GM19035 (cell line): ENCODE measurements around the gene CFAP100.

Experiments
- ATAC-seq: cut with Tn5 transposase; IDR thresholded peaks from one replicate; pipeline ENCODE4 v1.9.1; 2021; ENCODE audit not compliant: unreplicated experiment

The CFAP100 gene

DNA sequence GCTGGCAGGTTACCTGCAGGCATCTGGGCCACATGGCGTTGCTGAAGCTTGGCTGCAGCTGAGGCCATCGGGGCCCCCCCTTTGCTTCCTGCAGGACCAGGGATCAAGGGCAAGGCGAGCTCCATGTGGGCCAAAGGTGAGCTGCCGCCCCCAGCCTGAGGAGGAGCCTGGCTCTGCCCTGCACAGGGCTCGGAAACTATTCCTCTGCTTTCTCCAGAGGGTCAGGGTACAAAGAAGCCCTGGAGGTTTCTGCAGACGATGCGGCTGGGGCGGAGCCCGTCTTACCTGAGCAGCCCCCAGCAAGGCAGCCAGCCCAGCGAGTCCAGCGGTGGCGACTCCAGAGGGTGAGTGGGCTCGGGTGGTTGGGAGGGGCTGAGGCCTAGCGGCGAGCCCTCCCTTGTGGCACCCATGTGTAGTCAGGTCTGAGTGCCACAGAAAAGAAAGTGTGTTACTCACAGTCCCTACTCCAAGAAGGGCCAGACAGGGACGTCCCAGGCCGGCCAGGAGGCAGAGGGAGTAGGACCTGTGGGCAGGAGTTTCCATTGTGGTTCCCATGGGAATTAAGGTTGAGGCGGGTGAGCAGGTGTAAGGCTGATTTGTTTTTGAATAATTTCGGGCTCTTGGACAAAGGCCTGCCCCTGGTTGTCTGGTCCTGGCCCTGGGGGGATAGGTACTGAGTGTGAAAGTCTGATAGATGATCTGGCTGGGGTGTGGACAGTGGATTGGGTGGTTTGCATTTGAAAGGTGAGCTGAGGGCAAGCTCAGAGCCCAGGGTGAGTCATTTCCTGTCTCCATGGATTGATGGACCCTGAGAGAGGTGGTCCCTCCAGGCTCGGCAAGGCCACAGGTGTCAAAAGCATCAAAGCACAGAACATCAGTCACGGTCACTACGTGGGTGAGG, 25.4 kb downstream of the CFAP100 start:
- ATAC-seq = no peak

DNA sequence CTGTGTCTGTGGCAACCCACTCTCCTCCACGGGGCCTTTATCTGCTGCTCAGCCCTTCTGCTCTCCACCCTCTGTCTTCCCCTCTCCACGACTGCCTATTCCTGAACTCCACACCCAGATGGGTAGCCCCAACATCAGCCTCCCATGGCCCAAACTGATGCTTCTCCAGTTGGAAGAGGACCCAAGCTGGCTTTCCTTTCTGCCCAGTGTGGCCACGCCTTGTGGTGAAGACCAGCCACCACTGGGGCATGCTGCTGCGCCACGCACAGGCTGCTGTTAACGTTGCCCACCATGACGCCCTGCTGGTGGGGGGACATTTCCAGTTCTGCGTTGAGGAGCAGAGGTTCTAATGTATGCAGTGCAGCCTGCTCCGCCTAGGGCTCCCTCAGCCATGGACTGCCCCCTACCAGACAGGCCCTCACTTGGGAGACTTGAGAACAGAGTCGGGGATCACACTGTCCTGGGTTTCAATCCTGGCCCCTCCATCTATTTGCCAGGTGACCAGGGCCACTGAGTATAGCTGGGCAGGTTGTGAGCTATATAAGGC, 26.9 kb downstream of the CFAP100 start:
- ATAC-seq = no peak

DNA sequence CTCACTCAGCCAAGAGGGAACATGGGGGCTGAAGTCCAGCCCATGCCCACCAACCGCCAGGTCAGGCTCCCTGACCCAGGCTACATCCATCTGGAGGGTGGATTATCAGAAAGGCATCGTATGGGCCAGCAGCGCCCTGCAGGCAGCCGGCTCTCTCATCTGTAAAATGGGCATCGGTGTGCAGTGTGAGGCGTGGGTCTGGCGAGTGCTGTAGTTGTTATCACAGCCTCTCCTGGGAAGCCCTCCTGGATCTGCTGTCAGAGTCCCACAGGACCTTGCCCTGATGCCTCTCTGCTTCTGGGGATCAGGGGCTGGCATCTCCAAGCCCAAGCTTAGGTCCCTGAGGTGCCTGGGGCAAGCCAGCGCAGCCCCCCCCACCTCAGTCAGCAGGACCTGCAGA, 27.4 kb downstream of the CFAP100 start:
- ATAC-seq = no peak

DNA sequence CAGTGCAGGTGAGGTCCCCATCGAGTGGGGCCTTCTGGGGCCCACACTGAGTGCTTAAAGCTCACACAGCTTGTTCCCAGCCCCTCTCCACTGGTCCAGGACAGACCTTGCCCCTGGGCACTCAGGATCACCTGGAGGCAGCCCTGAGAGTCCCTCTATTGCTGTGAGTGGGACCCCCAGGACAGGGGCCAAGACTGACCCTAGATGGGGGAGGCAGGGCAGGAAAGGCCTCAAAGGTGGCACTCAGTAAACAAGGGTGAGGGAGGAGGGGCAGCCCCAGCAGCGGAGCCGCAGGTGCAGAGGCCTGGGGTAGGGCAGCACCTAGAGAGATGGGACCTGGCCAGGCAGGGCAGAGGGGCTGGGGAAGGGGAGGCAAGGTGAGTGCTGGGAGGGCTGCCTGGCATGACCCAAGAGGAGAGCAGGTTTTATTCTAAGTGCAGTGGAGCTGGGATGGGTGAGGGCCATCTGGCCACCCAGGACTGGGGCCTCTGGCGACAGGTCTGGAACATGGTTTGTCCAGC, 27.9 kb downstream of the CFAP100 start:
- ATAC-seq = no peak

DNA sequence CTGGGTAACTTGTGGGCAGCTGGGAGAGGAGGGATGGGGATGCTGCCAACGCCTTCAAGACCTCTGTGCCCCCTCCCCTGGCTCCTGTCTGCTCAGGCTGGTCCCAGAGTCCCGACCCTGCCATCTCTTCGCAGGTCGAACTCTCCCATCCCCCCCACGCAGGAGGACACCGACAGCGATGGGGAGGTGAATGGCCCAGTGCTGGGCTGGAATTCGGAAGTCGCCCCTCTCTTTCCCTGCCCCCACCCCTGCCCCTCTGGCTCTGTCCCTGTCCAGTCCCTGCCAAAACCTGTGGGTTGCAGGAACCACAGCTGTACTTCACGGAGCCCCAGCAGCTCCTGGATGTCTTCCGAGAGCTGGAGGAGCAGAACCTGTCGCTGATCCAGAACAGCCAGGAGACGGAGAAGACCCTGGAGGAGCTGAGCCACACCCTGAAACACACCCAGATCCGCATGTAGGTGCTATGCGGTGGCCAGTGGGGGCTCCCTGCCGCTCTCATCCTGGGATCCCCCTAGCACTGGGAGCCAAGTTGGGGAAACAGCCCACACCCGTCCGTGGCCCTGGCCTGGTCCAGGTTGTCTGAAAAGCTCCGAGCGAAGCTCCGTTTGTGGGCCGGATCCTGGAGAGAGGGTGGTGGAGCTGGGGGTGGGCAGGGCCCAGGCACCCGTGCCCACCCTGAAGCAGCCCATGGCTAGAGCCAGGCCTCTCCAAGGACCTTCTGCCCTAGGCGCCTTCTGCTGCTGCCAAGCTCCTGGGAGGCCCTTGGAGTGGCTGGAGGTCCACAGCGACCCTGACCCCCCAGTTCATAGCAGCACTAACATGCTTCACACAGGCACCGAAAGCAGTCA, 28.7 kb downstream of the CFAP100 start:
- no peak for ATAC-seq

DNA sequence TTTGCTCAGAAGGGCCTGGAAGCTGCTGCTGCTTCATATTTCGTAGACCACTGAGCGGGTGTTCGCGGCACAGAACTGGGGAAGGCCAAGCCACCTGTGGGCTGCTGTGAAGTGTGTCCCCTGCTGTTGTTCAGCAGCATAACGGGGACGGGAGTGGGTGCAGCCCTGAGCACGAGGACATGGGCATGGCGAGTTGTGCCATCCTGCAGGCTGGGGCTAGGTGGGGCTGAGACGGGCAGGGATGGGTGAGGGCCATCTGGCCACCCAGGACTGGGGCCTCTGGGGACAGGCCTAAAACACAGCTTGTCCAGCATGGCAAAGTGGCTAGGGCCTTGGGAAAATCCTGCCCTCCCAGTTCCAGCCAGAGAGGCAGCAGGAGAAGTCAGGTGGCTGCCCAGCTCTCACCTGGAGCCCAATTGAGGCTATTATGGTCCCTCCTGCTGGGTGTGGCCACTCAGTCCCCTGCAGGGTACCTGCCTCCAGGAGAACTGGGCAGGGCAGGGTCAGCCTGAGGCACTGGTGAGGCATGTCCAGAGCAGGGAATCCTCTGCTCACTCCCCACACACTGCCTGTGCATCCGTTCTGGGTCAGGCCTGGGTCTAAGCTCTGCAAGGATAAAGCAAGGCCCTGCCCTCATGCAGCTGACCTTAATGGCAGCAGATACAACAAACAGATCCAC, 29.5 kb downstream of the CFAP100 start:
- ATAC-seq = no peak

DNA sequence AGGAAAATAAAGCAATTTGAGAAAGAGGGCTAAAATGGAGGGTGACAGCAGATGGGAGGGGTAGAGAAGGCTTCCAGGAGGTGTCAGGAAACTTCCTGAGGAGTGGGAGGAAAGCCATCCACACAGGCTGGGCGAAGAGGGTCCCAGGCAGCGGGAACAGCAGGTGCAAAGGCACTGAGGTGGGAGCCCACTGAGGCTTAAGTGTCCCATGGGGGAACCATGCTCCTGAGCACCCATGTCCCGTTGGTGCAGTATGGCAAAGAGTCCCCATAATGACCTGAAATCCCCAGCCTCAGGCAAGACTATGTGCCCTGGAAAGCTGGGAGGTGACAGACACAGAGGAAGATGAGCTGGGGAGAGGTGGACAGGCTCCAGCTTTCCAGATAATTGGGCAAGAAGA, 30.0 kb downstream of the CFAP100 start:
- ATAC-seq = no peak

DNA sequence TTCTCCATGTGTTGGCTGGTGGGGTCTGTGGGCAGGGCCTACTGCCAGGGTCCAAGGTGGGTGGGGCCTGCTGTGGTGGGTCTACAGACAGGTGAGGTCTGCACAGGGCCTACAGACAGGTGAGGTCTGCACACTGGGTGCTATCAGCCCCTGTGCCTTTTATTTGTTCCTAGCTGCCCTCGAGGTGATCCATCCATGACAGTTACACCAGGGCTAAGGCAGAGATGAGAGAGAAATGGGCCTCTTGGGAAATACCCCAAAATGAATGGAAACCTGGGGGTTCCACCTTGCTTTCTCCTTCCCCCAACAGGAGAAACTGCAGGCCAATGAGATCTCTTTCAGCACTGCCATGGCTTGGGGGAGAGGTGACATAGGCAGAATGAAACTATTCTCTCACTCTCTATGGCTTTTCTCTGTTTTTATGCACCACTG, 36.4 kb downstream of the CFAP100 start:
- ATAC-seq = peak; percentile 47

DNA sequence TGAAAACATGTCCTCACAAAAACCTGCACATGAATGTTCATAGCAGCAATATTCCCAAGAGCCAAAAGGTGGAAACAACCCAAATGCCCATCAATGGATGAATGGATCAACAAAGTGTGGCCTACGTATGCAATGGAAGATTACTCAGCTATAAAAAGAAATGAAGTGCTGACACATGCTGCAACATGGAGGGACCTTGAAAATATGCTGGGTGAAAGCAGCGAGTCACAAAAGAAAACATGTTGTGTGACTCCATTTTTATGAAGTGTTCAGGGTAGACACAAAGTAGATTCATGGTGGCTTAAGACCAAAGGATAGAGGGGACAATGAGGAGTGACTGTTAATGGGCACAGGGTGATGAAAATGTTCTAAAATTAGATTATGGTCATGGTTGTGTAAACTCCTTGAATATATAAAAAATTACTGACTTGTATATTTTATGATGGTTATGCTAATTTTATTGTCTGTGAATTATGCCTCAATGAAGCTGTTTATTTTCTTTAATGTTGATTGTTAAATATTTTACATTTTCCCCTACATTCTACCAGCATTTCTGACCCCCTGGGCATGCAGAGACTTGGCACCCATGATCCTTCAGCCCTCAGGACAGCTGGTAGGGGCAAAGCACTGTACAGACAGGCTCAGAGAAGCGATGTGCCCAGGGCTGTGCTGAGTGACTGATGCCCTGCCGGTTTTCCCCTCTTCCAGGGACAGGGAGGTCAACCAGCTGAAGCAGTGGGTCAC, 37.8 kb downstream of the CFAP100 start:
- no peak for ATAC-seq

DNA sequence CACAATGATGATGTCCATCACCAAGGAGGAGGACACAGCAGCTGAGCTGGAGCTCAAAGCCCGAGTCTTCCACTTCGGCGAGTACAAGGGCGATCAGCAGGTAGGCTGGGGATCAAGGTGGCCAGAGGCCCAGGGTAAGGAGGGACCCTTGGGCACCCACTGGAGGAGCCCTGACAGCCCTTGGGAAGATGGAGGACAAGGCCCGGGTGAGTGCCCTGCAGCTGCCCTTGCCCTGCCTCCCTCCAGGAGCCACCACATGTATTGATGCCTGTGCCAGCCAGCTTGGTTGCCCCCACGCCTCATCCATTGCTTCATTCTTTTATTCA, 38.4 kb downstream of the CFAP100 start:
- ATAC-seq = no peak

DNA sequence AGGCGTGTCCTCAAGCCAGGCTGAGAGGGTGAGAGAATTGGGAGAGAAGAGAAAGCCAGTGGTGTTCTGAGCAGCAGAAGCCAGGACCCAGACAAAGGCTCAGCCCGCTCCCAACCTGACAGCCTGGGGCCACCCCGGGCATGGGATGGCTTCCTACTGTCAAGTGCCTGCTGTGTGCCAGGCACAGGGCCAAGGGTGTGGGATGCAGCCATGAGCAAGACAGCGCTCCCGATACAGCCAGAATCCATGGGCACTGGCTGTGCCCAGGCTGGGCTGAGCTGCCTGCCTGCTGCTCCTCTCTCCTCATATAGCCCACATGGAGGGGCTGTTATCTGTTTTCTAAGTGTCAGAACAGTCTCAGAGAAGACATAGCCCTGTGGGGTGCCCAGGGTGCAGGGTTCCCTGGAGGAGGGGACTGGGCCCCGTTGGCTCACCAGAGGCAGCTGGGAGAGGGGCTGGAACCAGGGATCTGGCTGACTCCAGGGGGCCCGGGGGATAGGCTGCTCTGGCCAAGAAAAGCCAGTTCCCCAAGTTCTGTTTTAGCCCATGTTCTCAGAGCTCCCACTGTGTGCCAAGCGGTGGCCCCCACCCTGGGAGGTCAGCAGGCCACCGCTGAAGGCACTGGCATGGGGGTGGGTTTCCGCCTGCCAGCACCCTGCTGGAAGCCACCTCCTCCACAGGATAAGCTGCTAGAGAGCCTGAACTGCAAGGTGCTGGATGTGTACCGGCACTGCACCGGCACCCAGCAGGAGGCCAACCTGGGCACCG, 39.0 kb downstream of the CFAP100 start:
- no peak for ATAC-seq

DNA sequence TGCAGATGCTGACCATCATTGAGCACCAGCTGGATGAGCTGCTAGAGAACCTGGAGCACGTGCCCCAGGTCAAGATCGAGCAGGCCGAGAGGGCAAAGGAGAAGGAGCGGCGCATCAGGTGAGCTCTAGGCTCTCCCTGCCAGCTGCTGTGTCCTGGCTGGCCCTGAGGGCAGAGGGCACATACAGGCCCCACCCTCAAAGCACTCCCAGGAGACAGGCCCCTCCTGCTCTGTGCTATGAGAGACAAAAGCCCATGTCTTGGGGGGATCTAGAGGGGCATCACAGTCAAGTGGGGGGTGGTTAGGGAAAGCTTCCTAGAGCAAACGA, 39.5 kb downstream of the CFAP100 start:
- ATAC-seq = no peak

DNA sequence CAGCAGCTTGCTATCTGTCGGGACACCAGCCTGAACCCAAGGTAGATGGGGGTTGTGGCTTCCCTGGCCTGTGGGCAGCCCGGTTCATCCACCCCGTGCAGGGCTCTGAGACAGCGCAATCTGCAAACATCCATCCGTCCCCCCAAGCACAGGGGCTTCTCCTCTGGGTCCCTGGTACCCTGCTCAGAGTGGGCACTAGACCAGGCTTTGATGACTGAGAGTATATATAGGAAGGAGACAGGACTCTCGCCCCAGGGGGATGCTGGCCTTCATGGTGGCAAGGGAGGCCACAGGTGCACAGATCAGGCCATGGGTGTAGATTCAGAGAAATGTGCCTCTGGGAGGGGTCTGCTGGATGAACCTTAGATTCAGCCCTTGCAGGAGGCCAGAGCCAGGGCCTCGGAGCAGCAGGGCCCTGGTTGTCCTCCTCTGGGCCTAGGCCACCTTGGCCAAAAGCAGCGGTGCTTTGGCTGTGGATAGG, 40.3 kb downstream of the CFAP100 start:
- ATAC-seq = no peak

DNA sequence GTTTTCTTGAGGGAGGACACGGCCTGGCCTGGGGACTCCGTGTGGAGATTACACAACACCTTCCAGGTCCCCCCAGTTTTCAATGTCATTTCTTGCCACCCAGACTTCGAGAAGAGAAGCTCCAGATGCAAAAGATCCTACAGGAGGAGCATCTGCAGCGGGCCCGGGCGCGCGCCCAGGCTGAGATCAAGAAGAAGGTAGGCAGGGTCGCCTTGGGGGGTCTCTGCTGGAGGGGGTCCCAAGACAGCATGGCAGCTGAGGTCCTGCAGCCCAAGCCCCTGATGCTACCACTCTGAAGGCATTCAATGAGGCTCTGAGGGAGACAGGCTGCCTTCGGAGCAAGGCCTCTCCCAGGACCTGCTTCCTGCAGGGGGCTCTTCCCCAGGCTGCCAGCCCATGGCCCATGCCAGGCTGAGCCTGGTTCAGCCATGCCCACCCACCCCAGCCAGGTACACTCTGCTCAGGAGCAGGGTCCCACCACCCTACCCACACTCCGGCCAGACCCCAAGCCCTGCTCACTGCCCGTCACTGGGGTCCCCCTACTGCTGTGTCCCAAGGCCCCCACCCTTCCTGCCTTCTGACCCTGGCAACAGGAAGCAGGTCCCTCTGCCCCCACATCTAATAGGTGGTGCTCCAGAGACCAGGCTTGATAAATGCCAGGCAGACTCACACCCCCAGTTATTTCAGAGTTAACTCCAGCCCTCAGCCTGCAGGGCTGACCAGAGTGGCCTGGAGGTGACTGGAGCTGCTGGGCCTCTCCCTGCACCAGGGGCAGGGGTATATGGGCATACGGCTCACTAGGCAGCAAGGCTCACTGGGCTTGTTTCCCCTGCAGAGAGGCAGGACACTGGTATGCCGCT, 41.0 kb downstream of the CFAP100 start:
- no peak for ATAC-seq

DNA sequence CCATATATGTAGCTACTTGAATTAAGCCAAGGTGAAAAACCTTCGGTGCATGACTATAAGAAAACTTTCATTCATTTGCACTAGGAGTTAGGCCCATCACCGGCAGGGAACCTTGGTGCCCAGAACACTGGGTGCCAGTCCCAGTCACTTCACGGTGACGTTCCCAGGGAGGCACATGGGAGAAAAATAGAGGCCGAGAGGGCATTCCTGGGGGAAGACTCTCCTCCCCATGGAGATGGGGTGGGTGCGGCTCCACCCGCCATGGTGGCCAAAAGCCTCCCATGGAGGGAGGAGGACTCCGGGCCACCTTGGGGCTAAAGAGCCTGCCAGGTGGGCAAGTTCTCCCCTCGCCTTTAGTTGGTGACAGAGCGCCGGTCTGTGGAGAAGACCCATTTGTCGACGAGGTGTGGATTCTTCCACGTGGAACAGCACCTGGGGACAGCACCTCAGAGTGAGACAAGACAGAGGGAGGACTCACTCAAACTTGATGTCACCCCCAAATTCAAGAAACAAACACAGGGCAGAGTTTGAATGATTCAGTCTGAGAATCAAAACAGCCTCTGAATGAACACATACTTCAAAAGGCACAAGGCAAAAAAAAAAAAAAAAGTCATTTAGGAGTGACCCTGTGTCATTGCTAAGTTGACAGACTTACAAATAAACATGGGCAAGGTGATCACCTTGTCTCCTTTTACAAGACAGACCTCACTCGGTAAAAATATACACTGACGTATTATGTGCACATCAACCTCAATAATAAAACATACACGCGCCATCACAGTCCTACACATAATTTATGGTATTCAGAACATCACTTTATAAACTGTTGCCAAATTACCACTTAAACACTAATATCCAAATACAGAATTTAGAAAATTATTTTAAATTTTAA, 42.4 kb downstream of the CFAP100 start:
- ATAC-seq = no peak

DNA sequence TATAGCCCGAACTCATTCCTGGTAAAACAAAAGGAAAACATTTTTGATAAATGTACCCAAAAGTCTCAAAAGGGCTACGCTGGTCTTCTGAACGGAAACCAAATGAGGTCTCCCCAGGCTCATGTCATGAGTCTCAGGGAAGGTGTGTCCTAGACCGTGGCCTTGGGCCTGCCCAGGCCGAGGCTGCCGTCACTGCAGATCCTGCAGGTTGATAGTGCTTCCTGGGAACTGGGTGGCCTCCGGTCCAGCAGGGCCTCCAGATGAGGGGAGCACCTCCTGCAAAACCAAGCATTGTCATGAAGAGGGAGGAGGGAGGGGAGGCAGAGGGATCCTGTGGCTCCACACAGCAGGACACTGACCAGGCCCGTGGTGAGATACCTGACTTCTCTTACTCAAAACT, 43.5 kb downstream of the CFAP100 start:
- ATAC-seq = no peak

DNA sequence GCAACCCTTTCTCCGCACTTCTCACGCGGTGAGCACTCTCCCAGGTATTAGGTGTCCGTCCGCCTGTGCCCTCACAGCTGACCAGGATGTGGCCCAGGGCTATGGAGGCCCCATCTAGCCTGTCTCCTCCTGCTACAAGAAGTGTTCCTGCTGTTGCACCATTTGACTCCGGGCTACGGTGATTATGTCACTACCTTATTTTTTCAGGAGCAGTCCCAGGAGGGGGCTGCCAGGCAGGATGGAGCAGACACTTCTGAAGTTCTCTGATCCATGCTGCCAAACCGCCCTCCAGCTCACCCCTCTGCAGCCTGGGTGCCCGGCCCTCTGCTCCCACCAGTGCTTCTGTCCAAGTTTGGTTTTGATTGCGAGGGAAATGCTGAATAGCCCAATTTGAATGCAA, 44.0 kb downstream of the CFAP100 start:
- no peak for ATAC-seq
